GM12878 (cell line): ENCODE measurements around the gene LIX1L. TPM values are rescaled to one million over a fixed set of nuclear protein-coding genes. Genes with fewer than 3 reads are reported as not detected.
A peak's percentile ranks its signal among the peaks of the same experiment; 100 is the strongest.

Experiments
- ATAC-seq: fragments of 200-7000 bp; cut with Tn5 transposase; 3 replicates; pipeline ENCODE4 v1.9.1; 2020; ENCODE audit warnings: mild to moderate bottlenecking, moderate library complexity
- BruUV-seq: library from RNA; stranded (reverse); fragments of 400-500 nt; replicated peaks from 2 replicates; lab custom pipeline; 2021; lab: Mats Ljungman, UMichigan
- CTCF ChIA-PET: fragments of 300-600 bp; sonication (Branson Sonifier 250); formaldehyde crosslinking; extraction: SDS; loops from one replicate; lab custom pipeline; 2021; ENCODE audit warnings: inconsistent platforms; lab: Yijun Ruan, JAX
- POLR2A ChIA-PET: fragments of 350-600 bp; formaldehyde crosslinking; extraction: SDS; loops from one replicate; lab custom pipeline; 2021; ENCODE audit warnings: inconsistent platforms; lab: Charles Lee
- RAD21 ChIA-PET: fragments of 300-600 bp; sonication (Branson Sonifier 250); formaldehyde crosslinking; loops from one replicate; lab custom pipeline; 2023; ENCODE audit warnings: antibody characterized with exemption; ENCODE audit not compliant: unreplicated experiment; lab: Charles Lee
- SMC1A ChIA-PET: fragments of 300-600 bp; sonication (Branson Sonifier 250); formaldehyde crosslinking; loops from one replicate; lab custom pipeline; 2023; ENCODE audit not compliant: unreplicated experiment, uncharacterized antibody; lab: Charles Lee
- DNase-seq: peaks from one replicate; pipeline ENCODE4 v3.0.0-alpha.2; 2011; ENCODE audit warnings: low read depth, low spot score
- FAIRE-seq: peaks from 3 replicates; lab custom pipeline; 2011; peaks lifted over from hg19 to GRCh38; lab: Jason Lieb, UNC
- H2AFZ ChIP-seq: 2 replicates; pipeline ENCODE4 v1.6.0; 2011; ENCODE audit warnings: low read depth, low read length, control low read depth; ENCODE audit not compliant: control insufficient read depth
- H3K27ac ChIP-seq: 2 replicates; pipeline ENCODE4 v1.5.1; 2011; ENCODE audit warnings: control low read depth; ENCODE audit not compliant: control insufficient read depth, insufficient read depth
- H3K27me3 ChIP-seq, 2 experiments: replicated peaks in 1 of 2; 2 replicates each; pipeline versions ENCODE4 v1.6.0 to v1.6.1; 2011; ENCODE audit warnings: low read length in 1 of 2; ENCODE audit not compliant: control insufficient read depth in 2 of 2, insufficient read depth in 2 of 2
- H3K36me3 ChIP-seq, 2 experiments: 2 replicates each; pipeline ENCODE4 v1.5.1; 2011; ENCODE audit warnings: low read length in 1 of 2; ENCODE audit not compliant: control insufficient read depth in 2 of 2, insufficient read depth in 2 of 2
- H3K4me1 ChIP-seq: 2 replicates; pipeline ENCODE4 v1.6.1; 2011; ENCODE audit warnings: mild to moderate bottlenecking, low read length, moderate library complexity, mixed read lengths; ENCODE audit not compliant: control insufficient read depth, insufficient read depth
- H3K4me2 ChIP-seq: 2 replicates; pipeline ENCODE4 v1.6.0; 2011; ENCODE audit warnings: control low read depth; ENCODE audit not compliant: control insufficient read depth, insufficient read depth
- H3K4me3 ChIP-seq: fragments of 200-600 bp; sonication (generic); 2 replicates; pipeline ENCODE4 v1.5.1; 2016
- H3K79me2 ChIP-seq: 2 replicates; pipeline ENCODE4 v1.6.0; 2011; ENCODE audit warnings: low read length; ENCODE audit not compliant: control insufficient read depth, insufficient read depth
- H3K9ac ChIP-seq: 2 replicates; pipeline ENCODE4 v1.8.0; 2011; ENCODE audit warnings: low read length, control low read depth, mixed read lengths; ENCODE audit not compliant: control insufficient read depth, insufficient read depth
- H3K9me3 ChIP-seq: replicated peaks from 3 replicates; pipeline ENCODE4 v1.5.1; 2011; ENCODE audit warnings: mild to moderate bottlenecking, low read length; ENCODE audit not compliant: control insufficient read depth, insufficient read depth
- H4K20me1 ChIP-seq: 2 replicates; pipeline ENCODE4 v1.6.0; 2011; ENCODE audit not compliant: control insufficient read depth, insufficient read depth
- BCL11A ChIP-seq: IDR thresholded peaks from 2 replicates; pipeline ENCODE4 v1.6.1; 2011; ENCODE audit warnings: low read depth, low read length
- CHD1 ChIP-seq: IDR thresholded peaks from 2 replicates; pipeline ENCODE4 v1.6.1; 2012; ENCODE audit warnings: low read depth, low read length, improper control_type of control experiment
- FOXK2 ChIP-seq: fragments of 450-650 bp; IDR thresholded peaks from 2 replicates; pipeline ENCODE4 v1.6.1; 2017; ENCODE audit warnings: mild to moderate bottlenecking, moderate library complexity
- HDAC6 ChIP-seq: fragments of 200-600 bp; sonication (generic); IDR thresholded peaks from one replicate; pipeline ENCODE4 v1.8.0; 2017; ENCODE audit warnings: antibody characterized with exemption; ENCODE audit not compliant: unreplicated experiment
- SMAD5 ChIP-seq: IDR thresholded peaks from 2 replicates; pipeline ENCODE4 v1.6.1; 2016; ENCODE audit warnings: antibody characterized with exemption, low read depth
- SP1 ChIP-seq: IDR thresholded peaks from one replicate; pipeline ENCODE4 v1.6.1; 2011; ENCODE audit warnings: low read depth, low read length
- SREBF1 ChIP-seq: IDR thresholded peaks from 2 replicates; pipeline ENCODE4 v1.6.1; 2012; ENCODE audit warnings: mild to moderate bottlenecking, low read length
- ZNF24 ChIP-seq: fragments of 450-650 bp; IDR thresholded peaks from 2 replicates; pipeline ENCODE4 v1.6.1; 2017; ENCODE audit warnings: antibody characterized with exemption, mild to moderate bottlenecking
- WGBS: methylation state at CpG from one replicate; pipeline ENCODE4 v1.1.6; 2016; ENCODE audit warnings: low lambda C conversion rate; ENCODE audit not compliant: insufficient replicate concordance, insufficient coverage; ENCODE audit errors: missing lambda C conversion rate; 5-methylcytosine and 5-hydroxymethylcytosine counted together
- in situ Hi-C: fragments of 300-500 bp; cut with MboI; formaldehyde crosslinking; loops from 9 replicates; pipeline ENCODE4 v1.14.3; 2018; ENCODE audit warnings: mixed read lengths
- intact Hi-C: fragments of 100-400 bp; cut with micrococcal nuclease; formaldehyde crosslinking; loops from one replicate; pipeline ENCODE4 v1.14.2; 2022; ENCODE audit not compliant: unreplicated experiment
- polyA plus RNA-seq, 11 experiments: library from polyadenylated mRNA; depleted of rRNA in 4 of 11; unstranded in 6 of 11; stranded (reverse) in 5 of 11; fragments of >200 nt; fragmentation: Nextera tagmentation in 4 of 11; fragmentation: Illumina TruSeq in 1 of 11; extraction: Ambion mirVana in 4 of 11; extraction: Trizol in 1 of 11; gene quantifications; 1 replicate in 1 of 11; 2 replicates in 10 of 11; pipeline versions ENCODE4 v1.2.1 to v1.2.3, GENCODE V29; 2011 to 2016; ENCODE audit warnings: inconsistent platforms in 2 of 11, missing spikeins in 2 of 11, low read depth in 1 of 11
- total RNA-seq, 4 experiments: library from RNA; depleted of rRNA in 3 of 4; stranded (reverse); fragments of >200 nt in 3 of 4; fragmentation: Illumina TruSeq in 1 of 4; extraction: Trizol in 1 of 4; gene quantifications; 2 replicates each; pipeline versions ENCODE4 v1.2.1 to v1.2.3, GENCODE V29; 2013 to 2021

The LIX1L gene
- total and polyA plus RNA-seq, 10 of the 15 experiments (the other 5 are each of a cell fraction or from before 2014, with no cell fraction given): 5.5 to 48.2 (median 15.3) TPM

GRCh38 chr1:145995148-145995881 is 37.5 kb upstream of the LIX1L start:
- peak overlapping the region; percentile 81 for H3K4me3 ChIP-seq
- POLR2A ChIA-PET: interaction anchor here (1.1 to 4.1 kb wide), 5 partner anchors 10 to 68 kb away, joined by 3 to 82 read pairs (median 12); partner anchors contain the start of gene RBM8A
- peak overlapping the region; percentile 75 for H3K9ac ChIP-seq
- H3K9me3 ChIP-seq: no peaks in the 10 kb centered on the region
- BruUV-seq: TSS peak; percentile 69
- RAD21 ChIA-PET: interaction anchor here (1.1 to 7.4 kb wide), 3 partner anchors 13 to 33 kb away, joined by 3 to 100 read pairs (median 6); no protein-coding TSS in a partner anchor
- intact Hi-C loops (no loop called here), in situ Hi-C loops (no loop called here)
- peak overlapping the region; percentile 86 for H3K4me2 ChIP-seq
- peaks cover 0 to 3% of the 10 kb centered on the region in 2 experiments; a peak in 2 of 4 replicates for H3K36me3 ChIP-seq
- ATAC-seq (0 out of 3 replicates have a peak, but pooled peaks have one; percentile 13), FAIRE-seq (no peak), DNase-seq (no peak)
- SMC1A ChIA-PET: interaction anchor here (1.1 to 12.5 kb wide), 4 partner anchors 8 to 41 kb away, joined by 3 to 244 read pairs (median 10); no protein-coding TSS in a partner anchor
- CTCF ChIA-PET: interaction anchor here (0.7 to 12.2 kb wide), 4 partner anchors 12 to 104 kb away, joined by 3 to 196 read pairs (median 4); no protein-coding TSS in a partner anchor
- H3K4me1 ChIP-seq: peaks cover 8% of the 10 kb centered on the region
- TF ChIP-seq SMAD5 (peak; percentile 46; the same call in 1 of the 2 replicates), BCL11A (no peak), CHD1 (0 out of 2 replicates have a peak, but pooled peaks have one; percentile 46), HDAC6 (no peak), SREBF1 (no peak), FOXK2 (no peak), SP1 (no peak), ZNF24 (no peak)
- H3K27ac ChIP-seq: peak overlapping the region; percentile 67
- no peaks in the 10 kb centered on the region for H4K20me1 ChIP-seq
- peak overlapping the region; percentile 40; the same call in 1 of the 2 replicates for H2AFZ ChIP-seq
- WGBS: 9% methylated on average over 8 of the region's 8 CpGs
- H3K79me2 ChIP-seq: peaks cover 15% of the 10 kb centered on the region
- H3K27me3 ChIP-seq: no peaks in the 10 kb centered on the region
